ENCODE data around the gene EFNB3. TPM values are rescaled to one million over a fixed set of nuclear protein-coding genes. Genes with fewer than 3 reads are reported as not detected.

Gene EFNB3
- total RNA-seq, 1 experiment from 2014 or later: 5.1 TPM

- Mint-ChIP-seq H3K4me3 (ENCODE audit: unreplicated experiment) (no peak overlapping the region), H3K27me3 (ENCODE audit: insufficient read depth, unreplicated experiment) (peaks cover 19% of the 10 kb centered on the region), H3K36me3 (ENCODE audit: insufficient read depth, unreplicated experiment) (no peaks in the 10 kb centered on the region), H3K9me3 (ENCODE audit: unreplicated experiment) (no peaks in the 10 kb centered on the region), H3K4me1 (ENCODE audit: low read depth, unreplicated experiment) (no peaks in the 10 kb centered on the region), H3K27ac (ENCODE audit: unreplicated experiment) (no peak overlapping the region)
- POLR2A ChIA-PET: no interaction called here
- no peak for TF ChIP-seq CTCF (IDR thresholded peaks at IDR 0.05; ENCODE audit: insufficient read depth in 1 of 2, low read depth in 1 of 2, low read length in 1 of 2, severe bottlenecking in 1 of 2, unreplicated experiment in 1 of 2)
- no TSS peak for BruUV-seq (replicated peaks)
- Histone ChIP-seq H3K9me3 (no peaks in the 10 kb centered on the region), H3K4me3 (ENCODE audit: low read depth, low read length) (no peak overlapping the region), H3K4me1 (no peaks in the 10 kb centered on the region; the same call in 1 of the 2 replicates), H3K27me3 (replicated peaks; ENCODE audit: control insufficient read depth, insufficient read depth, low read length) (no peaks in the 10 kb centered on the region), H3K36me3 (ENCODE audit: control insufficient read depth, insufficient read depth, low read length) (no peaks in the 10 kb centered on the region)
- CTCF ChIA-PET: interaction anchor here (0.6 kb wide), 1 partner anchor 50 kb away, joined by 4 read pairs; no protein-coding TSS in a partner anchor
- intact Hi-C loops (cut with micrococcal nuclease; ENCODE audit: unreplicated experiment): no loop called here
- no peak for DNase-seq
Measured at GRCh38 chr17:7737601-7738000, 32.6 kb downstream of the EFNB3 start.

GRCh38 chr17:7739746-7740145 lies 34.7 kb downstream of the EFNB3 start:
- peaks cover 18% of the 10 kb centered on the region for H3K27me3 Mint-ChIP-seq (ENCODE audit: insufficient read depth, unreplicated experiment)
- no peak overlapping the region for H3K27ac Mint-ChIP-seq (ENCODE audit: unreplicated experiment)
- no peaks in the 10 kb centered on the region for H3K9me3 Mint-ChIP-seq (ENCODE audit: unreplicated experiment)
- peak overlapping the region; percentile 35 for H3K4me3 Mint-ChIP-seq (ENCODE audit: unreplicated experiment)
- H3K4me1 Mint-ChIP-seq (ENCODE audit: low read depth, unreplicated experiment): peaks cover 8% of the 10 kb centered on the region
- ChIA-PET CTCF (interaction anchor here (0.5 kb wide), 1 partner anchor 123 kb away, joined by 3 read pairs; no protein-coding TSS in a partner anchor), POLR2A (no interaction called here)
- Histone ChIP-seq H3K4me1 (no peaks in the 10 kb centered on the region; the same call in 1 of the 2 replicates), H3K9me3 (no peaks in the 10 kb centered on the region), H3K27me3 (replicated peaks; ENCODE audit: control insufficient read depth, insufficient read depth, low read length) (no peaks in the 10 kb centered on the region), H3K4me3 (ENCODE audit: low read depth, low read length) (no peak overlapping the region), H3K36me3 (ENCODE audit: control insufficient read depth, insufficient read depth, low read length) (no peaks in the 10 kb centered on the region)
- no TSS peak for BruUV-seq (replicated peaks)
- intact Hi-C loops (cut with micrococcal nuclease; ENCODE audit: unreplicated experiment): loop anchor here (10.0 kb wide), 2 partner anchors 175 to 245 kb away; partner anchors contain the start of gene RNF227
- H3K36me3 Mint-ChIP-seq (ENCODE audit: insufficient read depth, unreplicated experiment): no peaks in the 10 kb centered on the region
- no peak for TF ChIP-seq CTCF (IDR thresholded peaks at IDR 0.05; ENCODE audit: insufficient read depth in 1 of 2, low read depth in 1 of 2, low read length in 1 of 2, severe bottlenecking in 1 of 2, unreplicated experiment in 1 of 2)
- DNase-seq: no peak

- Mint-ChIP-seq H3K36me3 (ENCODE audit: insufficient read depth, unreplicated experiment) (no peaks in the 10 kb centered on the region), H3K27me3 (ENCODE audit: insufficient read depth, unreplicated experiment) (peaks cover 18% of the 10 kb centered on the region), H3K4me1 (ENCODE audit: low read depth, unreplicated experiment) (peaks cover 8% of the 10 kb centered on the region), H3K4me3 (ENCODE audit: unreplicated experiment) (peak overlapping the region; percentile 61), H3K9me3 (ENCODE audit: unreplicated experiment) (no peaks in the 10 kb centered on the region), H3K27ac (ENCODE audit: unreplicated experiment) (peak overlapping the region; percentile 14)
- ChIA-PET POLR2A (no interaction called here), CTCF (no interaction called here)
- Histone ChIP-seq H3K4me1 (no peaks in the 10 kb centered on the region; the same call in 1 of the 2 replicates), H3K4me3 (ENCODE audit: low read depth, low read length) (peak overlapping the region; percentile 12), H3K9me3 (no peaks in the 10 kb centered on the region), H3K36me3 (ENCODE audit: control insufficient read depth, insufficient read depth, low read length) (no peaks in the 10 kb centered on the region), H3K27me3 (replicated peaks; ENCODE audit: control insufficient read depth, insufficient read depth, low read length) (no peaks in the 10 kb centered on the region)
- no TSS peak for BruUV-seq (replicated peaks)
- TF ChIP-seq CTCF (IDR thresholded peaks at IDR 0.05; ENCODE audit: insufficient read depth in 1 of 2, low read depth in 1 of 2, low read length in 1 of 2, severe bottlenecking in 1 of 2, unreplicated experiment in 1 of 2): no peak
- intact Hi-C loops (cut with micrococcal nuclease; ENCODE audit: unreplicated experiment): loop anchor here (10.0 kb wide), 2 partner anchors 174 to 244 kb away; partner anchors contain the start of gene RNF227
- peak in 1 of 2 experiments; percentile 2 for DNase-seq
Measured at GRCh38 chr17:7740481-7741001, 35.5 kb downstream of the EFNB3 start.
